SIG-M5 treated with dmso at 0.1 percent for 504 hours (cell line): ENCODE data around the gene THRAP3.

Experiments
- DNase-seq: peaks from one replicate; lab custom pipeline; 2025; ENCODE audit not compliant: unreplicated experiment; lab: John Stamatoyannopoulos, UW

Gene THRAP3

DNA sequence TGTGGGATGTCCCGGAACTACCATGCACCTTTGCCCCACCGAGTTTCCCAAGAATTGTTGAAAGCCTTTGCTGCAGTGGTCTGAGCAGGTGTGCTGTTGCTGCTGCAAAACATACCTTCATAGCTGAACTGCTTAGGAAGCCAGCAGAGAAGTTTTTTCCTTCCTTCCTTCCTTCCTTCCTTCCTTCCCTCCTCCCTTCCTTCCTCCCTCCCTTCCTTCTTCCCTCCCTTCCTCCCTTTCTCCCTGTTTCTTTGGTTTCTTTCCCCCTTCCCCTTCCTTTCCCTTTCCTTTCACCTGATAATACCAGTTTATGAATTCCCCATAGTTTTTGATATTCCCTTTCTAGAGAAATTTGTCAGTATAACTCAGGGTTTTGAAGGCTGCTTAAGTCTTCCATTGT, 71.1 kb downstream of the THRAP3 start:
- DNase-seq: no peak

DNA sequence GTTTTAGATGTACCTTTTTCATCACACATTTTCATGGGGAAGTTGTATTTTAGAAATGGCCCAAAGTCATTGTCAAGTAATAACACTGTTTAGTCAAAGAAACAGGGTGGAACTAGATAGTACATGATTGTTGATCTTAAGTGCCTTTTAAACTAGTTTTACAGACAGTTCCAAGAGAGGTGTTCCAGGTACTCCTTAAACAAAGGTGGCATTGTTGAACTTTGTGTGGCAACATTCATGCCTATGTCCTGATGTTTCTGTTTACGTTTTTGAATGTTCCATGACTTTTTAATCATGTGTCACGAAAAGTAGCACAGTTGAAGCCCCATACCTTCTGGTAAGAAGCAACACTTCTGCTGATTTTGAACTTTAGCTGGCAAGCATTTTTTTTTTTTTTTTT, 72.8 kb downstream of the THRAP3 start:
- no peak for DNase-seq

DNA sequence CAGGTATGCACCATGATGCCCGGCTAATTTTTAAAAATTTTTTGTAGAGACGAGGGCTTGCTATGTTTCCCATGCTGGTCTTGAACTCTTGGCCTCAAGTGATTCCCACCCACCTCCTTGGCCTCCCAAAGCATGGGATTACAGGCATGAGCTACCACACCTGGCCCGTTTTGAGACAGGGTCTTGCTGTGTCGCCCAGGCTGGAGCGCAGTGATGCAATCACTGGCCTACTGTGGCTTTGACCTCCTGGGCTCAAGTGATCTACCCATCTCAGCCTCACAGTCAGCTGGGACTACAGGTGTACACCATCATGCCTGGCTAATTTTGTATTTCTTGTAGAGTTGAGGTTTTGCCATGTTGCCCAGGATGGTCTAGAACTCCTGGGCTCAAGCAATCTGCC, 74.4 kb downstream of the THRAP3 start:
- DNase-seq: no peak

DNA sequence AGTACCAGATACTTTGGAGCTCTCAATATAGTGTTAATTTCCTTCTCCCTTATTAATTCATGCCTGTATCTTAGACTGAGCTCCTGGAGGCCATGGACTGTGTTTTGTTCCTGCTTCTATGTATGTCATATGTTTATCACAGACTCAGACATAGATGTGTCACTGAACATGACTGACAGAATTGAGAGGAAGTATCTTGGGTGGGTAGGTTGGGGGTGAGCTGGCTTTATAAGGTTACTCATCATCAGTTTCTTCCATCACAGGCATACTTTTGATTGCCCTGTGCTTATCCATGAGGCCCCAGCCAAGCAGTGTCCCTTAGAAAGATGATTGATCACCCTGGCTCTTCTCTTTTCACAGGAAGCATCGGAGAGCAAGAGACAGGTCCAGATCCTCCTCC, 76.3 kb downstream of the THRAP3 start:
- no peak for DNase-seq

GRCh38 chr1:36301220-36301619, 77.0 kb downstream of the THRAP3 start:
- DNase-seq: no peak

GRCh38 chr1:36303244-36303643, 79.0 kb downstream of the THRAP3 start:
- DNase-seq: no peak

DNA sequence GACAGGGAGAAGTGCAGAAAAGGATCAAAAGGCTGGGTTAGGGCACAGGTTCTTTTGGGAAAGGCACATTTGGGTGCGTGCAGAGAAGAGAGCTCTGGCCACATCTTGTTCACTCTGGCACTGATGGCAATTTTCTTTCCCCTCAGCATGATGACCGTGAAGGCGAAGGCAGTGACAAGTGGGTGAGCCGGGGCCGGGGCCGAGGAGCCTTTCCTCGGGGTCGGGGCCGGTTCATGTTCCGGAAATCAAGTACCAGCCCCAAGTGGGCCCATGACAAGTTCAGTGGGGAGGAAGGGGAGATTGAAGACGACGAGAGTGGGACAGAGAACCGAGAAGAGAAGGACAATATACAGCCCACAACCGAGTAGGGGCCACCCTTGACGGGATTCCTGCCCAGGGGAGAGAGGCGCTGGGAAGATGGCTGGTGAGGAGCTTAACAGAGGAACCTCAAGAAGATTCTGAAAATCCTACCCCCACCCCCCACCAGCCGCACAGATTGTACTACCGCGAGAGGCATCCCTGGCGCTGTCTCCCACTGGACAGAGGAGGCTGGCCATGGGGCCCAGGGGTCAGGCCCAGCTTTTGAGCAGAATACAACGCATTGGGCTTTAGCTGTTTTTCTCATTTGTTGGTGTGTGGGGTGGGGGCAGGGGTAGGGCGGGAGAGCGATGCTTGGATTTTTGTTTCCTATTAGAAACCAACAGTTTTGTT, 79.6 kb downstream of the THRAP3 start:
- DNase-seq: no peak

- no peak for DNase-seq
These were observed 80.3 kb downstream of the THRAP3 start for GRCh38 chr1:36304521-36304920.

DNA sequence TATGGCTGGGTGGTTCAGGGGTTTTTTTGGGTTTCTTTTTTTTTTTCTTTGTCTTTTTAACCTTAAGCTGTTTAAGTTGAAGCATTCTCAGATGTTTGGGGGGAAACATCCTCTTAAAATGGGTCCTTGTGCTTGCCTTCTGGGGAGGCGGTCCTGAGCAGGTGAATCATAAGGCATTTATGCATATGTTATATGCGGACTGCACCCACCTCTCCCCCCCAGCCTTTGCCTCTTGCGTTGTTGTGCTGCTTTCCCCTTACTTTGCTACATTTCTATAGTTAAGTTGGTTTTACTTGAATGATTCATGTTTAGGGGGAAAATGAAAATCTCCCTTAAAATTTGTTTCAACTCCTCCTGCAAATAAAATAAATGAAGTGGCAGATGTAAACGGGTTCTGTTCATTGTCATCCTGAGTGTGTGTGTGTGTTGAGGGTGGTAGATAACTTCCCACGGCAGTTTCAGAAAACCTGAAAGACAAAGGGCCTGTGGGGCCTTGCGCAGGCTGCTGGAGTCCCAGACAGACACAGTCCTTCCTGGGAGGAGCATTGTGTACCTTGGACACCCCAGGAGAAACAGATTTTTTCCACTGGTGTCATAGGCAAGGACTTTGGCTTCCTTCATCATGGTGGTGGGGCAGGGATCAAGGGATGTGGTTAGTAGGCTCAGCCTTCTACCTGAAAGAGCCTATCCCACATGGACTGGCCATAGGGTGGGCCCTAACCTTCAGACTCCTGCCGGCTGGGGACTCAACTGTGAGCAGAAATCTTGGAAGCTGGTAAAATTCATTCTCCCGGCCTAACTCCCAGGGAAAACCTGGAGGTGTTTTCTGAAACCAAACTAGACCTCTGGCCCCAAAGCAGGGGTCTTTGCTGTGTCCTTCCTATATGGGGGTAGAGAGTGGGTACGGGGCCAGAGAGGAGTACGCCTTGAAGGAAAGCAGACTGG, 81.0 kb downstream of the THRAP3 start:
- DNase-seq: no peak

DNA sequence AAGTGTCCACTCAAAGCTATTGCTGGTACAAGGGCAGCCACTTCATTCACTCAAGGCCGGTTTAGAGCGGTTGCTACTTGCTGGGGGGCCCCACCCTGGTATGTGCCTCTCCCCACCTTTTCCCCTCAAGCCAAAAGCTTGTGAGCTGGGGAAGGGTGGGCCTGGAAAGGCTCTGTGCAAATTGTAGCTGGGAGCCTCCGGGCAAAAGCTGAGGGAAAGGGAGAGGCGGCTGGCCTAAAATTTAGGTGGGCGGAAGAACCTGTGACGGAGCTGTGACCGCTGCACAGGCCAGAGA, 81.6 kb downstream of the THRAP3 start:
- DNase-seq: no peak

DNA sequence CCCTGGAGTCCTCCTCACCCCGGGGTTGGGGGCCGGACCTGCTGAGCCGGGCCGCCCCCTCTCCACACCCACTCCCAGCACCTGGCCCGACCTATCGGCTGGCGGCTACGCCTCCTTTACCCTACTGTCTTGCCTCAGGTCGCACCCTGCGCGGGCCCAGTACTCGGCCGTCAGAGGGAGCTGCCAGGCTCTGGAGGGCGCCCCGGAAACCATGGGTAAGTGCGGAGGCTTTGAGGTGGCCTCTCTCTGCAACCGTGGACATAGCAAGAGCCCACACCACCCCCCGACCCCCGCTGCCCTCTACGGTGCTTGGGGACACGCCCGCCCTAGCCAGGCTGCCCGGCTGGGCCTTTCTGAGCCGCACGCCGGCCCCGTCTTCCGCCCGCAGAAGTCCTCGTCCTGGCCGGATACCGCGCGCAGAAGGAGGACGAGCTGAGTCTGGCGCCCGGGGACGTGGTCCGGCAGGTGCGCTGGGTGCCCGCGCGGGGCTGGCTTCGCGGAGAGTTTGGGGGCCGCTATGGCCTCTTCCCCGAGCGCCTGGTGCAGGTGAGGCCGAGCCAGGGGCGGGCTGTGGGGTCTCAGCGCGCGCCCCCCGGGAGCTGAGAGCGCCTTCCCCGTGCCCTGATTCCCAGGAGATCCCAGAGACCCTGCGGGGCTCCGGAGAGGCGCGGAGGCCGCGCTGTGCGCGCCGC, 82.1 kb downstream of the THRAP3 start, which contains the start of gene SH3D21:
TSS of gene SH3D21 (plus strand) at position 159 of the 692 bp plus-strand sequence. CDS start at position 212, 53 bp downstream.
- peak; percentile 13 for DNase-seq

DNA sequence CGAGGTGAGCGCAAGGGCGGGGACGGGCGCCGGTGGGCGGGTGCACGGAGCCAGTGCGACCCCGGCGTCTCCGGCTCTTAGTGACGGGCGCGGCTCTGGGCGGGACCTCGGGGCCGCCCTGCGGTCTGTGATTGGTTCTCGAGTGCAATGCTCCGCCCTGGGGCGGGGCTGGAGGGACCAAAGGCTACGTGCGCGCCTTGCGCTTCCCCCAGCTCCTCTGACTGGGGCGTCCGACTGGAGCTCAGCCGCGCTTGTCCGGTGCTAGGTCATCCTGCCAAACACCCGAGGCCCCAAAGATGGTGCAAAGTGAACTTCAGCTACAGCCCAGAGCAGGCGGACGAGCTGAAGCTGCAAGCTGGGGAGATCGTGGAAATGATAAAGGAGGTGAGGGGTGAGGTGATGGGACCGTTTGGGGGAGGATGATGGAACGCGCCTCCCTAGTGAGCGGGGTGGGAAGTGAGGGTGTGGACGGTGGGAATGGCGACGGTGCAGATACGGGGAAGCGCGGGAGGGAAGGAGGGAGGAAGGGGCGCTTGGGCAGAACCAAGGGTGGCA, 82.7 kb downstream of the THRAP3 start:
- peak; percentile 79 for DNase-seq

GRCh38 chr1:36307601-36308330, 83.5 kb downstream of the THRAP3 start:
- DNase-seq: no peak

DNA sequence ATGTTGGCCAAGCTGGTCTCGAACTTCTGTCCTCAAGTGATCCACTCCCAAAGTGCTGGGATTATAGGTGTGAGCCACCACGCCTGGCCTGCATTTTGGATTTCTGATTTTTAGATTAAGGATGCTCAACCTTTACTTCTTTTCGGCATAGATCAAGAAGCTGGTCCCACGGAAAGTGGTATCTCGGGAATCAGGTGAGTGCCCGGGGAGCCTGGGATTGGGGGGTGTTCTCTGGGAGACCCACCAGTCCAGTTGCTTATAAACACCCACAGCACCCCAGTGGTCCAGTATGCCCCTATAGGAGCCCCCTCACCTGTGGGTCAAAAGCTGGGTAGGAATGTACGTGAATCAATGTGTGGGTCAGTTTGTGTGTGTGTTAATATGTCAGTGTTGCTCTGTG, 85.2 kb downstream of the THRAP3 start:
- DNase-seq: no peak

- DNase-seq: peak; percentile 17
These were observed 96.1 kb downstream of the THRAP3 start for GRCh38 chr1:36320291-36320761.

GRCh38 chr1:36320767-36321118, 96.5 kb downstream of the THRAP3 start:
- DNase-seq: no peak

- no peak for DNase-seq
These were observed 97.1 kb downstream of the THRAP3 start for GRCh38 chr1:36321119-36321951.

GRCh38 chr1:36322041-36322785, 98.0 kb downstream of the THRAP3 start:
- DNase-seq: no peak
